HG03378 (cell line): Measurements from ENCODE around the gene GJD3.

Experiments used
- ATAC-seq: cut with Tn5 transposase; IDR thresholded peaks from one replicate; pipeline ENCODE4 v1.9.1; 2021; ENCODE audit warnings: mild to moderate bottlenecking, moderate library complexity; ENCODE audit not compliant: unreplicated experiment

Gene GJD3

GRCh38 chr17:40341808-40342503 is 22.6 kb downstream of the GJD3 start:
- no peak for ATAC-seq

GRCh38 chr17:40340880-40341807 is 23.4 kb downstream of the GJD3 start:
- peak; percentile 62 for ATAC-seq

- ATAC-seq, result no peak
Observed at GRCh38 chr17:40340327-40340726, 24.2 kb downstream of the GJD3 start.

- no peak for ATAC-seq
Observed at GRCh38 chr17:40338941-40339649, 25.4 kb downstream of the GJD3 start.

GRCh38 chr17:40338058-40338457 is 26.5 kb downstream of the GJD3 start:
- ATAC-seq, result no peak

- no peak for ATAC-seq
Observed at GRCh38 chr17:40337351-40337750, 27.2 kb downstream of the GJD3 start.

GRCh38 chr17:40335620-40336019 is 28.9 kb downstream of the GJD3 start:
- ATAC-seq, result no peak

GRCh38 chr17:40333781-40334448 is 30.6 kb downstream of the GJD3 start:
- ATAC-seq, result no peak

GRCh38 chr17:40331743-40332641 is 32.5 kb downstream of the GJD3 start:
- no peak for ATAC-seq

- no peak for ATAC-seq
Observed at GRCh38 chr17:40330850-40331470, 33.6 kb downstream of the GJD3 start.

- no peak for ATAC-seq
Observed at GRCh38 chr17:40329839-40330794, 34.4 kb downstream of the GJD3 start.

- ATAC-seq, result no peak
Observed at GRCh38 chr17:40328386-40328766, 36.2 kb downstream of the GJD3 start.

GRCh38 chr17:40327735-40328385 is 36.7 kb downstream of the GJD3 start:
- ATAC-seq, result no peak

GRCh38 chr17:40327244-40327729 is 37.2 kb downstream of the GJD3 start:
- ATAC-seq, result no peak

GRCh38 chr17:40326832-40327199 is 37.7 kb downstream of the GJD3 start:
- ATAC-seq, result no peak

GRCh38 chr17:40326014-40326831 is 38.3 kb downstream of the GJD3 start:
- no peak for ATAC-seq
